ENCODE measurements around the gene VSIG8.
A peak's percentile ranks its signal among the peaks of the same experiment; 100 is the strongest.

Gene VSIG8

GRCh38 chr1:159882527-159882862 is 20.0 kb upstream of the VSIG8 start:
- DNase-seq, result no peak

GRCh38 chr1:159881622-159882526 is 19.4 kb upstream of the VSIG8 start:
- no peak for DNase-seq

GRCh38 chr1:159880430-159880829 is 18.0 kb upstream of the VSIG8 start:
- no peak for DNase-seq

GRCh38 chr1:159879977-159880376 is 17.5 kb upstream of the VSIG8 start:
- no peak for DNase-seq

- DNase-seq, result no peak
Measured at GRCh38 chr1:159879136-159879535, 16.7 kb upstream of the VSIG8 start.

- DNase-seq, result no peak
Measured at GRCh38 chr1:159877695-159878444, 15.4 kb upstream of the VSIG8 start.

- DNase-seq, result no peak
Measured at GRCh38 chr1:159873530-159874143, 11.2 kb upstream of the VSIG8 start.

GRCh38 chr1:159872891-159873290 is 10.4 kb upstream of the VSIG8 start:
- DNase-seq, result no peak

- DNase-seq, result no peak
Measured at GRCh38 chr1:159870704-159871103, 8.2 kb upstream of the VSIG8 start.

- no peak for DNase-seq
Measured at GRCh38 chr1:159869607-159870006, 7.2 kb upstream of the VSIG8 start.

- DNase-seq, result peak; percentile 7
Measured at GRCh38 chr1:159869173-159869572, 6.7 kb upstream of the VSIG8 start.

- no peak for DNase-seq
Measured at GRCh38 chr1:159868766-159869165, 6.3 kb upstream of the VSIG8 start.

- no peak for DNase-seq
Measured at GRCh38 chr1:159867664-159868026, 5.2 kb upstream of the VSIG8 start.

- DNase-seq, result no peak
Measured at GRCh38 chr1:159866905-159867663, 4.6 kb upstream of the VSIG8 start.

- DNase-seq, result no peak
Measured at GRCh38 chr1:159866066-159866465, 3.6 kb upstream of the VSIG8 start.

GRCh38 chr1:159864262-159864661 is 1.8 kb upstream of the VSIG8 start:
- no peak for DNase-seq

GRCh38 chr1:159862031-159862430 is 426 bp downstream of the VSIG8 start:
- DNase-seq, result no peak

- no peak for DNase-seq
Measured at GRCh38 chr1:159861218-159861617, 1.2 kb downstream of the VSIG8 start.

- no peak for DNase-seq
Measured at GRCh38 chr1:159860456-159860855, 2.0 kb downstream of the VSIG8 start.

- DNase-seq, result no peak
Measured at GRCh38 chr1:159859767-159860322, 2.6 kb downstream of the VSIG8 start.

GRCh38 chr1:159857889-159858288 is 4.6 kb downstream of the VSIG8 start:
- no peak for DNase-seq

GRCh38 chr1:159856576-159856975 is 5.9 kb downstream of the VSIG8 start:
- DNase-seq, result no peak

- no peak for DNase-seq
Measured at GRCh38 chr1:159855709-159856108, 6.7 kb downstream of the VSIG8 start.
